Stimulated activated naive CD8-positive, alpha-beta T cell treated with anti-CD3 and anti-CD28 coated beads, Interleukin-15, amount 100 ng/mL, for 72 hours (primary cell): ENCODE results near the gene ARIH2.

Source experiments
- ATAC-seq: fragments of 150-1000 bp; cut with Tn5 transposase; 2 replicates; pipeline ENCODE4 v1.10.0; 2021; ENCODE audit warnings: mild to moderate bottlenecking, moderate library complexity
- DNase-seq, 2 donors: peaks; one replicate each; pipeline ENCODE4 v3.0.0; 2021 to 2022
- H3K27ac Mint-ChIP-seq, 2 donors: one replicate each; pipeline ENCODE4 v1.8.0; 2022; ENCODE audit warnings: mild to moderate bottlenecking in 2 of 2, mixed read lengths in 2 of 2, moderate library complexity in 2 of 2
- H3K27me3 Mint-ChIP-seq: one replicate; pipeline ENCODE4 v1.8.0; 2022; ENCODE audit warnings: mixed read lengths
- H3K4me1 Mint-ChIP-seq: one replicate; pipeline ENCODE4 v1.8.0; 2022; ENCODE audit warnings: mild to moderate bottlenecking, mixed read lengths
- H3K4me3 Mint-ChIP-seq, 2 donors: one replicate each; pipeline ENCODE4 v1.8.0; 2022; ENCODE audit warnings: mild to moderate bottlenecking in 2 of 2, mixed read lengths in 2 of 2, moderate library complexity in 1 of 2
- H3K9me3 Mint-ChIP-seq, 2 donors: one replicate each; pipeline ENCODE4 v1.8.0; 2022; ENCODE audit warnings: mixed read lengths in 2 of 2

ARIH2 gene

DNA sequence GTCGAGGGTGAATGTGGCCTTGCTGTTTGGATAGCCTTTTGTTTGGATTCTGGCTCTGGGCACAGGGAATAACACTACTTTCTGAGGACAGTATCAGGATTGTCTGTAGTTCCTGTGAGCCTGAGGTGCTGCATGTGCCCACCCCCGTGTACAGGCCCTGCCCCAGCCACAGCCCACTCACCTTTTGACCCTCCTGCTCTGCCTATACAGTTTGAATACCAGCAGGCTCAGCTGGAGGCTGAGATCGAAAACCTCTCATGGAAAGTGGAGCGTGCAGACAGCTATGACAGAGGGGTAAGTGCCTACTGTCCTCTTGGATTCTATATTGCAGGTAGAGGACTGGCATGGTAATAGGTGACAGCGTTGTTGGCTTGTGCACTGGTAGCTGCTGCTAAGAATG, 64.0 kb downstream of the ARIH2 start:
- DNase-seq: no peak
- ATAC-seq: no peak

DNA sequence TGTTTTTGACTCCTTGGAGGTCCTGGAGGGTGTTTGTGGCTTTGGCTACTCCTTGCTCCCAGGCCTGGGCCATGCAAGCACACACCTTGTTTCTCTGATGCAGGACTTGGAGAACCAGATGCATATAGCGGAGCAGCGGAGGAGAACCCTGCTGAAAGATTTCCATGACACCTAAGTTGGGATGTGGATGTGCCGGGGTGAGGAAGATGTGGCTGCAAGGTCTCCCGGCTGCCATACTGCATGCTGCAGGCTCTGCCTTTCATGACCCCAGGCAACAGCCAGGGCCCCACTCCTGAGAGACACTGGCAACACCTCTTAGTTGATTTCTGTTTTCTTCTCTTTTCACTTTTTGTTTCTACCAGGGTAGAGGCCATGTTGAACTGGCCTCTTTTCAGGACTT, 64.5 kb downstream of the ARIH2 start:
- no peak for ATAC-seq
- Mint-ChIP-seq H3K27me3 (no peaks in the 10 kb centered on the region), H3K27ac (no peak overlapping the region), H3K4me3 (no peak overlapping the region), H3K4me1 (peaks cover 22% of the 10 kb centered on the region), H3K9me3 (no peaks in the 10 kb centered on the region)
- DNase-seq: no peak

More for the DNA sequence above, 64.0 kb downstream of the ARIH2 start:
- Mint-ChIP-seq H3K27ac (no peak overlapping the region), H3K4me3 (no peak overlapping the region), H3K9me3 (no peaks in the 10 kb centered on the region), H3K4me1 (peaks cover 18% of the 10 kb centered on the region), H3K27me3 (no peaks in the 10 kb centered on the region)

DNA sequence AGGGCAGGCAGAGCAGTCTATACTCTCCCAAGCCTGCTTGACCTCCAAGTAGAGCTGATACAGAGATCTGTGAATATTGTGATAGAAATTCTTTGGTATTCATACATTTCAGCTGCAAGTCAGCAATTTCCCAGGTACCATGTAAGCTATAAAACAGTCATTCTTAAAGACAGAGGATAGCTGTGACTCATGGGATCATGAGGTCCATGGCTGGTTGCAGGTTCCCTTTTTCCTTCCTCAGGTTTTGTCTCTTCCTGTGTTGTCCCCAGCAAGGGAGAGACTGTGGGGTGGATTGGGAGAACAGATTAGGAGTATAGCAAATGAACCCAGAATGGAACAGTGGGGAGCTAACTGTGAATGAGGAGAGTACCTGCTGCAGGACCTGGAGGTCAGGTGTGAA, 66.0 kb downstream of the ARIH2 start:
- Mint-ChIP-seq H3K4me1 (peaks cover 38% of the 10 kb centered on the region), H3K27ac (no peak overlapping the region)
- DNase-seq: no peak

DNA sequence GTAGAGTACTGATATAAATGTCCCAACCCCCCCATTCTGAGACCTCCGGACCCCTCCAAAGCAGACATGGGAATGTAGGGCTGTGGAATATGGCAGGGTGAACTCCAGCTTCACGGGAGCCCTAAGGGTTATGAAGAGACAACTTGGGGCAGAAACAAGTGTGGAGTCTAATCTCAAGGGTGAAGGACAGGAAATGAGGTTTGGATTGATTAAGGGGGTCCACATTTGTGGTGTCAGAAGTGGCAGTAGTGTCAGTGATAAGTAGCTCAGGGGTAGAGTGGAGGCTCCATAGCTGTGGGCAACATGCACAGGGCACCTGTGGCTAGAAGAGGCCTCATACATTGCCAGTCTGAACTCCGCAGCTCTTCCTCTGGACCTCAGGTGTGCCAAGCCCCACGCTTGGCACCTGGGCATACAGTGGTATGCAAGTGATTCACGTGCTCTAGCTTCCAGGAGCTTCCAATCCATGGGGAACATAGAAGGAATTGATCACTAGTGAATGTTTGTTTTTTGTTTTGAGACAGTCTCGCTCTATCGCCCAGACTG, 67.3 kb downstream of the ARIH2 start:
- Mint-ChIP-seq H3K4me1 (peaks cover 39% of the 10 kb centered on the region), H3K27ac (peak overlapping the region in 1 of 2 donors; percentile 82), H3K9me3 (no peaks in the 10 kb centered on the region), H3K4me3 (no peak overlapping the region), H3K27me3 (no peaks in the 10 kb centered on the region)
- ATAC-seq (no peak), DNase-seq (no peak)

More for the DNA sequence above, 66.0 kb downstream of the ARIH2 start:
- no peaks in the 10 kb centered on the region for H3K27me3 Mint-ChIP-seq
- no peaks in the 10 kb centered on the region for H3K9me3 Mint-ChIP-seq
- ATAC-seq: no peak
- H3K4me3 Mint-ChIP-seq: no peak overlapping the region

DNA sequence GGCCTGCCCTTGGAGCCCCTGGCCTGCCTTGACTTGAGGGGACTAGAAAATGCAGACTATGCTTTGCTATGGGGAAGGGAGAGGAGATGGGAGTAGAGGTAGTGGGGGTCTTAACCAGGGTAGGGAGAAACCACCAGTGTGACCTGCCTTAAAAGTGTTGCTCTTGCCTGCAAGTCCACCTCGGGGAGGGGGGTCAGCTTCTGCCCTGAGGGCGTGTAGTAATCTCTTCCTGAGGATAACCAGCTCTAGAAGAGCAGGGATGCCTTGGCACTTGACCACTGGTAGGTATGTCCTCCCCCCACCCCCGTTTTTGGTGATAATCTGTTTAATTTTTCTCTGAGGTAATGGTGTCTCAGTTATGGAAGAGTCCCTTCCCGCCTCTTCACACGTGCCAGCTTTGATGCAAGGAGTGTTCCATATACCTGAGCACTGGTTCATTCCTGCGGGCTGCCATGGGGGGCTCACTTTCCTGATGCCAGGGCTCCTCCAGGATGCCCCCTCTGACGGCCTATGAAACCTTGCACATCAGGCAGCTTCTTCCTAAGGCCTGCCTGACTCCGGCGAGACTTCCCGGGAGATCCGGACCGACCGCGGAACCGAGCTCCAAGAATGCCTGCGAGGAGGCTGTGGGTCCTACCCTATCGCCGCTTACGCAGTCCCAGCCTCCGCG, 70.6 kb downstream of the ARIH2 start:
- DNase-seq: no peak
- Mint-ChIP-seq H3K4me3 (peak overlapping the region; percentile 87 to 98), H3K9me3 (no peaks in the 10 kb centered on the region), H3K4me1 (peaks cover 70% of the 10 kb centered on the region), H3K27ac (peak overlapping the region; percentile 90 to 98), H3K27me3 (no peaks in the 10 kb centered on the region)
- peak; percentile 2 for ATAC-seq

DNA sequence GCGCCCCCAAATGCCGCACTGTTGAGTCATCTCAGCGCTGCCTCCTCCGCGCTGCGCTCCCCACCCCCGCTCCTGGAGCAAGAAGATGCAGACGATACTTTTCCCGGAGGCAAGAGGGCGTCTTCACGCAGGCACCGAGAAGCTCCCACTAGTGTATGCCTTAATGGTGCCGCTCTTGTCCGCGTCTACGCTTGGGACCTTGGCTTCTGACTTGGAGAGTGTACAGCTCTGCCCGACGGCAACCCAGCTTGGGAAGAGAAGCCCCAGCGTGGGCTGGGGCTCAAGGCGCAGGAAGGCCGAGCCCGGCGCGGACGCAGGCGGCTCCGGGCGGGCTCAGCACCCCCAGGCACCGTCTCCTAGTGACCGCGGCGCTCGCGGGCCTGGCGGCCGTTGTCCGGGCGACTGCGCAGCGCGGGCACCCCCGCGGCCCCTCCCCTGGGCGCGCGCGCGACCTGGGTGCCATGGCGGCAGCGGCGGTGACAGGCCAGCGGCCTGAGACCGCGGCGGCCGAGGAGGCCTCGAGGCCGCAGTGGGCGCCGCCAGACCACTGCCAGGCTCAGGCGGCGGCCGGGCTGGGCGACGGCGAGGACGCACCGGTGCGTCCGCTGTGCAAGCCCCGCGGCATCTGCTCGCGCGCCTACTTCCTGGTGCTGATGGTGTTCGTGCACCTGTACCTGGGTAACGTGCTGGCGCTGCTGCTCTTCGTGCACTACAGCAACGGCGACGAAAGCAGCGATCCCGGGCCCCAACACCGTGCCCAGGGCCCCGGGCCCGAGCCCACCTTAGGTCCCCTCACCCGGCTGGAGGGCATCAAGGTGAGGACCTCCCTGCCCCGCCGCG, 71.4 kb downstream of the ARIH2 start, which contains the start of gene P4HTM:
TSS of gene P4HTM (plus strand) at position 446 of the 840 bp plus-strand sequence. CDS start at position 462, 16 bp downstream.
- peaks cover 78% of the 10 kb centered on the region for H3K4me1 Mint-ChIP-seq
- ATAC-seq: peak; percentile 84
- H3K4me3 Mint-ChIP-seq: peak within 1 kb of the TSS; percentile 91 to 98
- no peaks in the 10 kb centered on the region for H3K27me3 Mint-ChIP-seq
- peak within 1 kb of the TSS; percentile 96 to 98 for H3K27ac Mint-ChIP-seq
- no peaks in the 10 kb centered on the region for H3K9me3 Mint-ChIP-seq
- DNase-seq: peak; percentile 82 to 88

DNA sequence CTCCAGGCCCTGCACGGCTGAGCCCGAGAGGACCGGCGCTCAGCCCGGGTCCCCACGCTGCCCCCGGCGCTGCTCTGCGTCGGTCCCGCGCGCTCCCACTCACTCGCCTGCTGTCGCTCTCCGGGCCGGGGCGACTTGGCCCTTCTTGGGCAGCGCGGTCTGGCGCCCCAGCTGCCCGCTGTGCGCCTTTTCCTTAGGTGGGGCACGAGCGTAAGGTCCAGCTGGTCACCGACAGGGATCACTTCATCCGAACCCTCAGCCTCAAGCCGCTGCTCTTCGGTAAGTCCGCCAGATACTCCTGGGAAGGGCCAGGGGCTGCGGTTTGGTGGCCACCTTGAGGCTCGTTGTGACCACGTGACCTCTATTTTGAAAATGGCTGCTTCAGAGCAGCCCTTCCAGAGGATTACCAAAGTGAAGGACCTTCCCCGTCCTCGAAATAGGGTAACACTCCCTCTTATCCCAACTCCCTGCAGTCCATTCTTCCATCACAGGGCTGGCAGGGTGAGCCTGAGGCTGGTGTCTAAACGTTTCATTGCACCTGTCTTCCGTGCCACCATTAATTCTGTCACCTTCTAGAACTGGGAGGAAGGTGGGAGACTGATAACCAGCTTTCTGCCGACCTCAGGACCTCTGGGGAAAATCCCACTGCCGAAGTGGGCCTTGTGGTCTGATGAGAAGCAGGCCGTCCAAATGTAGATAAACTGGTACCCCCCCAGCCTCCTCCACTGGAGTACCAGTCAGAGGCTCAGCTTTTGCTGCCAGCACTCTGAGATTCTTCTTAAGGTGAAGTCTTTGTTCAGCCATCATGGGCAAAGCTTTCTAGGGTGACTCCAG, 72.2 kb downstream of the ARIH2 start:
- DNase-seq: peak in 1 of 2 donors; percentile 41
- peaks cover 77% of the 10 kb centered on the region for H3K4me1 Mint-ChIP-seq
- no peaks in the 10 kb centered on the region for H3K27me3 Mint-ChIP-seq
- peak; percentile 29 for ATAC-seq
- peak overlapping the region; percentile 91 to 95 for H3K4me3 Mint-ChIP-seq
- no peaks in the 10 kb centered on the region for H3K9me3 Mint-ChIP-seq
- peak overlapping the region; percentile 96 to 97 for H3K27ac Mint-ChIP-seq

DNA sequence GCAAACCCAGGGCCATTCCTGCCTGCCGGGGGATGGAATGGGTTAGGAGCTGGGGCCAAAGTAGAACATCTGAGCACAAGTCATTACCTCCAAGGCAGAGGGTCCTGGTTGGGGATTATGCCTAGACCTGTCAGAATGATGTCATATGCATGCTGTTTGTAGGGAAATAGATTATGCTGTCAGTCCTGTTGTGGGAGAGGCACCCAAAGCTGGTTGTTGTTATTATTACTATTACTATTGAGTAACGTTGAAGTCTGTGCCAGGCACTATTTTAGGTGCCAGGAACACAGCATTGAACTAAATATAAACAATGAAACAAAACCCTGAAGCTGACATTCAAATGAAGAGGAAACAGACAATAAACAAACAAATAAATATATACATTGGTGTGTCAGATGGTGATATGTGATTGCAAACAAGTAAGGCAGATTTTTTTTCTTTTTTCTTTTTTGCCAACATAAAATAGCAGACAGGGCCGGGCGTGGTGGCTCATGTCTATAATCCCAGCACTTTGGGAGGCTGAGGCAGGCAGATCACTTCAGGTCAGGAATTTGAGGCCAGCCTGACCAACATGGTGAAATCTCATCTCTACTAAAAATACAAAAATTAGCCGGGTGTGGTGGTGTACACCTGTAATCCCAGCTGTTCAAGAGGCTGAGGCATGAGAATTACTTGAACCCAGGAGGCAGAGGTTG, 73.4 kb downstream of the ARIH2 start:
- peaks cover 67% of the 10 kb centered on the region for H3K4me1 Mint-ChIP-seq
- DNase-seq (no peak), ATAC-seq (no peak)
- no peaks in the 10 kb centered on the region for H3K9me3 Mint-ChIP-seq
- no peaks in the 10 kb centered on the region for H3K27me3 Mint-ChIP-seq
- peak overlapping the region; percentile 91 to 95 for H3K4me3 Mint-ChIP-seq
- peak overlapping the region in 1 of 2 donors; percentile 27 for H3K27ac Mint-ChIP-seq

DNA sequence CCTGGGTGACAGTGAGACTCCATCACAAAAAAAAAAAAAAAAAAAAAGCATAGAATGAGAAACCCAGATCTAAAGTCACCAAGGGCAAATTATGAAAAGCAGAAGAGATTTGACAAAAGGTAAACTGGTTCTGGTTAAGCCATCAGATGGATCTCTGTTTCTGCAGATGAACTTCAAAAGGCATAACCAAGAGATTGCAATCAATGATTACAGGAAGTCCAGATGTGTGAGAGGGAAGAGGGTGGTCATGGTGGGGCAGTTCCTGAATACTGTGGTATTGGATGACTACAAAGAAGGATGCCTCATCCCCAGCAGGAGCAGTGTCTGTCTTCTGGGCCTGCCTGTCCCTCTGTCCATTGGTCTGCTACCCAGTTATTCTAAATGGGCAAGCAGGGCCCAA, 75.2 kb downstream of the ARIH2 start:
- peak overlapping the region in 1 of 2 donors; percentile 10 for H3K27ac Mint-ChIP-seq
- H3K4me3 Mint-ChIP-seq: no peak overlapping the region
- no peaks in the 10 kb centered on the region for H3K27me3 Mint-ChIP-seq
- H3K9me3 Mint-ChIP-seq: no peaks in the 10 kb centered on the region
- ATAC-seq (no peak), DNase-seq (no peak)
- peaks cover 60% of the 10 kb centered on the region for H3K4me1 Mint-ChIP-seq

DNA sequence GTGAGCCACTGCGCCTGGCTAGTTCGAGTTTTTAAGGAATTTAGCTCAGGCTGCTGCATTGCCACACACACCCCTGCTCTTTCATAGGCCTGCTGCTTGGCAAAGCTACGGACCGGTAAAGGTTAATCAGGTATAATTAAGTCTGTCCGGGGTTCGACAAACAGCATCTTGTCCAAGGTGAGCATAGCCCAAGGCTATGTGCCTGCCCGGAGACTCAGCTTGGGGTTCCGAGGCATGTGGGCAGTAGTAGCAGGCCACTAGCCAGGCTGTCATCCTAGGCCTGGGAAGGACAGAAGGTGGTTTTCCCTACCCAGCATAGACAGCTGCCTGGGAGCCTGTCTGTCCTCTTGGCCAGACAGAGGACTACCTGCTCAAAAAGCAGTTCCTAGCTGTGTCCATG, 78.0 kb downstream of the ARIH2 start:
- no peaks in the 10 kb centered on the region for H3K9me3 Mint-ChIP-seq
- peaks cover 44% of the 10 kb centered on the region for H3K4me1 Mint-ChIP-seq
- H3K4me3 Mint-ChIP-seq: no peak overlapping the region
- no peak overlapping the region for H3K27ac Mint-ChIP-seq
- H3K27me3 Mint-ChIP-seq: no peaks in the 10 kb centered on the region
- no peak for ATAC-seq
- no peak for DNase-seq

DNA sequence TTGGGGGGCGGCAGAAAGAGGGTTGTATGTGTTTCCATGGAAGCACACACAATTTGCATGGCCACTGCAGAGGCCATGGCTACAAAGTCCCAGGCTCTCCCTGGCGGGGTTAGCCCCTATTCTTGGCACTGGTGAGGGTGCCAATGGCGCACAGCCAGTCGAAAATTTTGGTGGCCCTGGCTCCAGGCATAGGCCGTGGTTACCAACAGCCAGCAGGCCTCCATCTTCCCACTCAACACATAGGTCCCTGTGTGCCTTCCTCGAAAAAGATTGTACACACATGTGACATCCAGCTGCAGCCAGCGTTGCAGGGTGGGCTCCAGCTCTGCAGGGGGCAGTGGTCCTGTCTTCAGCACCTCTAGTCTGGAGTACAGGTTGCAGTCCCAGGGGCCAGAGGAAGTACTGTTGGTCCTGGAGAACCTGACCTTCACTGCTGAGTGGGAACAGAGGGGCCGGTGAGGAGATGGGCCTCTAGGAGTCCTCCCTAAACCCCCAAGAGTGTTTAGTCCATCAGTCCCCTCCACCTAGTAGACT, 78.5 kb downstream of the ARIH2 start:
- DNase-seq (no peak), ATAC-seq (peak; percentile 39)
- Mint-ChIP-seq H3K9me3 (no peaks in the 10 kb centered on the region), H3K4me3 (no peak overlapping the region), H3K27ac (no peak overlapping the region), H3K4me1 (peaks cover 43% of the 10 kb centered on the region), H3K27me3 (no peaks in the 10 kb centered on the region)

DNA sequence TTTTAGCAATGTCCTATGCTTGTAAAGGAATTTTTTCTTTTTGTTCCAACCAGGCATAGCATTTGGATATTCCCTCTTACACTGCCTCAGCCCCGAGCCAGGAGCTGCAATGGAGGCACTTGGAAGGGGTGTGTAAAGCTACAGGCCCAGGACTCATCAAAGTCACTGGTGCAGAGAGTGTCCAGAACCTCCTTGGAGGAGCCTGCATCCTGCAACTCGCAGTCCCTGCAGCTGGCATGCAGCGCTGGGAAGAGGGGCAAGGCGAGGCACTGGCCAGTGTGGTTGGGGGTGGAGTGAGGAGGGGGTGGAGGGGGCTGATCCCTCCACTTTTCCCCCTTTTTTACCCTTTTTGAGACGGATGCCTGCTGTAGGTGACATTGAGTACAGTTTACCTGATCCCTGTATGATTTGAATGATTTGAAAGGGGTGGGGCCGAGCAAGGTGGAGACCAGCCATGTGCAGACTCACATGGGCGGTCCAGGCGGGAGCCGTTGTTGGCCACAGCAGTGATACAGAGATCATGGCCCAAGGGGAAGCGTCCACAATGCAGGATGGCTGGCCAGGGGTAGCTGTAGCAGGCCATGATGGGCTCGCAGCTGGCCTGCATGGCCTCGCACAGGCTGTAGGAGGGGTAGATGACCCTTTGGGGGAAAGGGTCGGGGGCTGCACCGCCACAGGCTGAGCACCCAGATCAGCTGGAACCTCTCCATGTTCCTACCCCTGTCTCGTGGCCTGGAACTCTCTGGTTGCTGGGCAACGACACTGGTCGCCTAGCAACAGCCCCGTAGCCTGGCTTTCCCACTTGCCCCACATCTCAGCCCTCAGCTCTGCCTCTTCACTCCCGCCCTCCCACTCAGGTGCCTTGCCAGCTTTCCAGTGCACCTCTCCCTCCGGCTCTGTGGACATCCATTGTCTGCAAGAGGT, 79.3 kb downstream of the ARIH2 start:
- Mint-ChIP-seq H3K27me3 (no peaks in the 10 kb centered on the region), H3K27ac (peak overlapping the region in 1 of 2 donors; percentile 69), H3K4me1 (peaks cover 37% of the 10 kb centered on the region), H3K9me3 (no peaks in the 10 kb centered on the region), H3K4me3 (no peak overlapping the region)
- no peak for ATAC-seq
- DNase-seq: no peak

DNA sequence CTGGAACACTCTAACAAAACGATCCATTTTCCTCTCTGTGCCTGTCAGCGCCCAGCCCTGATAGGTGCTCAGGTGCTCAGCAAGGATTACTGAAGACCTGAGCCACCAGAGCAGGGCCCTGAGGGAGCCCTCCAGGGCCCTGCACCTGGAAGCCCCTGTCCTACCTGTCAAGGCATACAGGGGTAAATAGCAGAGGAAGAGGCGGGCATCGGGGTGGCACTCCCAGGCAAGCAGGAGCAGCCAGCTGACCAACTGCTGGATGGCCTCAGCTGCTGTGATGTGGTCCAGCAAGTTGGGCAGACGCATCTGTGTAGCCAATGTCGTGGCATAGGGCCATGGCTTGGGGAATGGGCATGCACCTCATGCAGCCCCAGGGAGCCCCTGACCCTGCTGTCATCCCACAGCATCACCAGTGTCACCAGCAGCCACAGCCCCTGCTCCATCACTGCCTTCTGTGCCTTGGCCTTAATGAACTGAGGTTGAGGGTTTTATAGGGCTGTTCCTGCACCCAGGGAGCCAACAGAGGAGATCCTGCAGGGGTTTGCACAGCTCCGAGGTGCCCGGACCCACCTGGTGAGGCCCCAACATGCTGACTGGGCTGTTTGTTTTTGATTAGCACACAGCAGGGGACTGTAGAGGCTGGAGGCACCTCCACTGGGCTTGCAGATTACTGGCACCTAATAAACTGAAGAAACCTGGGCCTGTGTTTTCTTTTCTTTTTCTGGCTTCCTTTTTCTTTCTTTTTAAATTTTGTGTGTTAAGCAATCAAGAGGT, 80.6 kb downstream of the ARIH2 start:
- ATAC-seq: no peak
- no peak overlapping the region for H3K4me3 Mint-ChIP-seq
- no peak for DNase-seq
- H3K27me3 Mint-ChIP-seq: no peaks in the 10 kb centered on the region
- H3K9me3 Mint-ChIP-seq: no peaks in the 10 kb centered on the region
- H3K4me1 Mint-ChIP-seq: peaks cover 25% of the 10 kb centered on the region
- peak overlapping the region in 1 of 2 donors; percentile 36 for H3K27ac Mint-ChIP-seq
